Stimulated activated CD4-positive, alpha-beta T cell treated with anti-CD3 and anti-CD28 coated beads, Interleukin-12 subunit alpha, Interleukin-12 subunit beta, amount 100 ng/mL, for 24 hours (primary cell): ENCODE measurements around the gene SLC36A3.
"Not testable (repeated sequence)": the region's sequence is repeated elsewhere in the genome, so short reads cannot be mapped to it uniquely, and the experiment has no call there.

Source experiments
- DNase-seq, 2 experiments: peaks; one replicate each; pipeline ENCODE4 v3.0.0-alpha.2; 2020; ENCODE audit warnings: low read depth in 2 of 2

The SLC36A3 gene

DNA sequence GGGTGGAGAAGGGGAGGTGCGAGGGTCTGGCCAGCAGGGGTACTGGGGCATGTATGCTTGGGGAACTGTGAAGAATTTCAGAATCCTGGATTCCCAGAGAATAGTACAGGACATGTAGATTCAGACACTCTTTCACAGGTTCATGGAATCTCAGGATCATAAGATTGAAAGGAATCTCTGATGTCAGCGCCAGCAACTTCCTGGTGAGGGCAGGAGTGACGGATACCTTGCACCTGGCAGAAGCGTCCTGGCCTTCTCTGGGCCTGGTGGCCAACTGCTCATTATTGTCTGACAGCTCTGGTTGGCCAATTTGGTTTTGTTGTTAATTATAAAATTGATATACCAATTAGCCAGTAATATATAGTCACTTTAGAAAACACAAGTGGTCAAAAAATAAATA, 43.6 kb downstream of the SLC36A3 start:
- no peak for DNase-seq

DNA sequence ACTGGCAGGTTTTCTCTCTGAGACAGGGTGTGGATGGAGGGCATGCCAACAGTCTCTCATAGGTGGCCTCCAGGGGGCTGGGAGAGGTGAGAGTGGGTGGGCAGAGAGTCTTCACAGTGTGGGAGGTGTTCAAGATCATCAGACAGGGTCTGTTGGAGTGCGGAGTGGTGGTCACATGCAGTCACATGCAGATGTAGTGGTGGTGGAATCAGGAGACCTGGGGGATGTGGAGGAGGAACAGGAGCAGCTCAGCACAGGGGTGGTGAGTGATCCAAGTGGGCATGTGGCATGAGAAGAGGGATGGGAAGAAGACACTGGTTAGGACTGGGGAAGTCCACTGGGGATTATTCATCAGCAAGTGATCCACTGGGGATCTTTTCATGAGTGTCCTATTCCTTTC, 44.8 kb downstream of the SLC36A3 start:
- DNase-seq, result no peak

DNA sequence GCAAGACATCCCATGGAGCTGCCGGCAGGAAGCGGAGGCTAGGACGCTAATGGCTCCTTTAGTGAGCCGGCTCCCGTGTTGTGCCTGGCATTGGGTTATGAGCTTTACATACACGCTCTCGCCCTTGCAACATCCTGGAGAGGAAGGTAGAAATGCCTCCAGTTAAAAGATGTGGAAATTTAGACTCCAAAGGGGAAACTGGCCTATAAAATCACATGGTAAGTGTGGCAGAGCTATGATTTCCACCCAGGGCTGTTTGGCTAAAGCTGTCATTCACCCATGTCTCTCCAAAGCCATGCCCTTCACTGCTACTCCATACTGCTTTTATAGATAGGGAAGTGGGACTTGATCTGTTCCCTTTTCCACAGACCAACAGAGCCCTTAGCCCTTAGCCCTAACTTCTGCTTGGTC, 45.4 kb downstream of the SLC36A3 start:
- DNase-seq, result no peak

DNA sequence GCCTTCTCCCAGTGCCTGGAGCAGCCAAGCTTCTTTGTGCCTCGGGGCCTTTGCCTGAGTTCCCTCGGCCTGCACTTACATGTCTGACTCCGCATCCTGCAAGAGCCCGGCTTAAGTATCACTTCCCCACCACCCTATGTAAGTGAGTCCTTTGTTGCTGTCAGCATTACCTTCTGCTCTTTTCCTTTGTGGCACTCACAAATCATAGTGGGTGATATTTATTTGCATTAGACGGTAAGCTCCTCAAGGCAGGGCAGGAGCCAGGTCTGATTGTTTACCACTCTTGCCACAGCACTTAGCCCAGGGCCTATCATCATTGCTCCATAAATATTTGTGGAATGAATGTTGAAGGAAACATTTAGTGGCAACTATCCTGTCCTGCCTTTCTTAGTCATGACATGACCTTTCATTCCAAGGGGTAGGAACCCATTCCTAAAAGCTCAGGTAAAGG, 45.8 kb downstream of the SLC36A3 start:
- no peak for DNase-seq

DNA sequence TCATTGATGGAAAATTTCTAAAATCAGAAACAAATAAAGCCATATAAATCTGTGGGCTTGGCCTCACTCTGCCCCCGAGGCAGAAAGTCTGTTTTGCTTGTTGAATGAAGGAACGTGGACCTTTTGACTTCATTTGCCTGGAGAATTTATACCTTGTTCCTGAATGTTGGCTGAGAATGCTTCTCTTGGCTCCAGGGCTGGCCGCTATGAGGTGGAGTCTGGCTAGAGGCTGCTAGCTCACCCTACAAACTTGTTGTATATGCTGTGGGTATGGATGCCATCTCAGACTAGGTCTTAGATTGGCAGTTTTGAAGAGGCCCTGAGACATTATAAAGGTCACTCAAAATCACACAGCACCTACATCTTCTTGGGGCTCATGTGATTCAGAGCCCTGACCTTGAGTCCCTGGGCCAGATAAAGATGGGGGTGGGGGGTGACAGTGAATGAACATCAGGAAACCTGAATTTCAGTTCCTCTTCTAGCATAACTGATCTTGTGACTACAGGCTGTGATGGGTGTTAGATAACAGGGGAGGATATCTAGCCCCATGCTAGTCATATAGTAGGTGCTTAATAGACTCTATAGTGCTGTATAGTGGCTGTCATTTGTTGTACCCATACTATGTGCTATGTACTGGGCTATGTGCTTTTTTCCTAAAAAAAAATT, 47.8 kb downstream of the SLC36A3 start:
- DNase-seq, result no peak

DNA sequence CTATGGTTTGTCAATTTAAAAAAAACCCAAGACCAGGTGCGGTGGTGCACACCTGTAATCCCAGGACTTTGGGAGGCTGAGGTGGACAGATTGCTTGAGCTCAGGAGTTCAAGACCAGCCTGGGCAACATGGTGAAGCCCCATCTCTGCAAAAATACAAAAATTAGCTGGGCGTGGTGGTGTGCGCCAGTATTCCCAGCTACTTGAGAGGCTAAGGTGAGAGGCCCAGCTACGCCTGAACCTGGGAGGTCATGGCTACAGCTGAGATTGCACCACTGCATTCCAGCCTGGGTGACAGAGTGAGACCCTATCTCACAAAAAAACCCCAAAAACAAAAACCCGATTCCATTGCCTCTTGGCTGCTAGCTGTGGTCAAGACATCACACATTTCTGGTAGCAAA, 48.6 kb downstream of the SLC36A3 start:
- not testable (repeated sequence) for DNase-seq

DNA sequence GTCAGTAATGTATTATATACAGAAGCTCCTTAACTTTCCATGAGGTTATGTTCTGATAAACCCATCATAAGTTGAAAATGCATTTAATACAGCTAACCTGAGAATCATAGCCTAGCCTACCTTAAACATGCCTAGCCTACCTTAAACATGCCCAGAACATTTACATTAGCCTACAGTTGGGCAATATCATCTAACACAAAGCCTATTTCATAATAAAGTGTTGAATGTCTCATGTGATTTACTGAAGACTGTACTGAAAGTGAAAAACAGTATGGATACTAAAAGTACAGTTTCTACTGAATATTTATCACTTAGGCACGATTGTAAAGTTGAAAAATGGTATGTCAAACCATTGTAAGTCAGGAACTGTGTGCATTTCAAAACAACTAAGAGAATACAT, 49.0 kb downstream of the SLC36A3 start:
- DNase-seq, result no peak

DNA sequence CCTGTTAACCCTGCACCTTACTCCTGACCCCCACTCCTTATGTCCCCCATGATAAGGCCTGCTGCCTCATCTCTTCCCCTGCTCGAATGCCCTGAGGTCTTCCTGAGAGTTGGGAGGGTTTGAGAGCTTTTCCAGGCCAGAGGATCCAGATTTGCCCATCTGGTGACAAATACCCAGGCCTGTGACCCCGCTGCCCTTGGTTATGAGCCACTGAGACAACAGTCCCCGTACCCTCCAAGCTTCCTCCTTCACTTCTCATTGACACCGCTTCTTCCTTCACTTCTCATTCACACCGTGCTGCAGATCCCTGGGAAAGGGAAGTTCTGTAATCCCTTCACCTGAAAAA, 50.0 kb downstream of the SLC36A3 start:
- no peak for DNase-seq

DNA sequence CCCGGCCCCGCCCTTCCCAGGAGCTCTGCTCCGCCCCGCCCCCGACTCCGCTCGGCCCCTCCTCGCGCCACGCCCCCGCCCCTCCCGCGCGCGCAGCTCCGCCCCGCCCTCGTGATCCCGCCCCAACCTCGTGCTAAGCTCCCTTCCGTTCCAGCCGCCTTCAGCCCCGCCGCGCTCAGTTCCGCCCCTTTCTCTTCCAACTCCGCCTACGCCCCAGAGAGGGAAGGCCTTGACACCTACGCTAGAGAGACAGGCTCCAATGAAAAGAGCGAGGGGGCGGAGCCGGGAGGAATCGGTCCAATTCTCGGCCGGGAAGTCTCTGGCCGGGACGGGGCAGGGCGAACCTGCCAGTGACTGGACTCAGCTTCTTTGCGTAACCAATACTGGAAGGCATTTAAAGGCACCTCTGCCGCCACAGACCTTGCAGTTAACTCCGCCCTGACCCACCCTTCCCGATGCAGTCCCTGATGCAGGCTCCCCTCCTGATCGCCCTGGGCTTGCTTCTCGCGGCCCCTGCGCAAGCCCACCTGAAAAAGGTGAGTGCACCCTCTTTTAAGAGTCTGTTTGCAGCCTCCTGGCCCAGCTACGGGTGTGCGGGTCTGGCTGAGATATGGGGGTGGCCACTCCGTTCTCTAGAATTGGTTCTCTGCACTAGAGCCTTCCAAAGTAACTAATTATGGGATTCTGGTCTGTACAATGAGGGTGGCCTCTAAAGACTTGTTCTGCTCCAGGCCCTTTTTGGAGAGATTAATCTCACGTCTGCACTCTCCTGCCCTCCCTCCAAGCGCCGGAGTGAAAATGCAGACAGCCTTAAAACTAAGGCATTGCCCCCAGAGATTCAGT, 50.6 kb downstream of the SLC36A3 start, which contains the start of gene GM2A:
Gene GM2A (plus strand): TSS at position 424 of the 843 bp plus-strand sequence. CDS start 32 bp downstream, at position 456.
- DNase-seq, result peak; percentile 97 to 99

DNA sequence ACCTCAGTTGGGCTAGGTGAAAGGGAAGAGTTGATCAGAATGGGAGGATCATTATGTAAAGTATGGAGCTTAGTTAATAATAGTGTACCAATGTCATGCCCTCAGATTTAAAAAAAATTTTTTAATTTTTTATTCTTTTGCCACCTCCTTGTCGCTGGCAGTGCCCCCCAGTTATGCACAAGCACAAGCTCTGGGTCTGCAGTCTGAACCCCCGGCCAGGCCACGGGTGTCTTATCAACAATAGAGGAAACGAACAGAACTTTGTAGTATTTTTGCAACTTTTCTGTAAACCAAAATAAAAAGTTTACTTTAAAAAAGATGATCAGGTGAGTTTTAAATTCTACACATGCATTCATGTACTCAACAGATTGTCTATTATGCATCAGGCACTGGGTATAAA, 51.9 kb downstream of the SLC36A3 start:
- DNase-seq, result no peak

DNA sequence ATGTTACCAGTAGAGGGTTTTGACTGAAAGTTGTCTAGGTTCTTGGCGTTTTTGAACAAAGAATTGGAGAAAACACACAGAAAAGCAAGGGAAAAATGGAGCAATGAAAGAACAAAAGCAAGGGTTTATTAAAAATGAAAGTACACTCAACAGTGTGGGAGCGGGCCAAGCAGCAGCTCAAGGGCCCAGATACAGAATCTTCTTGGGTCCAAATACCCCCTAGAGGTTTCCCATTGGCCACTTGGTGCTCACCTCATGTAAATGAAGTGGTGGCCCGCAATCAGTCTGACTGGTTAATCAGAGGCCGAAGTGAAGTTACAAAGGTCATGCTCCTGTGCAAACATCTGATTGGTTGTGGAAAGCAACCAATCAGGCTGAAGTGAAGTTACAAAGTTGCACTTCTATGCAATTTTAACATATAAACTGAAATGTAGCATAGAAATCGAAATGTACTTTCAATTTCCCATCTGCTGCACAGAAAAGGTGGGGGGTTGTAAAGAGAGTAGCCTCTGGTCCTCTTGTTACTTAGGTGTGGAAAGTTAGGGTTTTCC, 52.5 kb downstream of the SLC36A3 start:
- no peak for DNase-seq

DNA sequence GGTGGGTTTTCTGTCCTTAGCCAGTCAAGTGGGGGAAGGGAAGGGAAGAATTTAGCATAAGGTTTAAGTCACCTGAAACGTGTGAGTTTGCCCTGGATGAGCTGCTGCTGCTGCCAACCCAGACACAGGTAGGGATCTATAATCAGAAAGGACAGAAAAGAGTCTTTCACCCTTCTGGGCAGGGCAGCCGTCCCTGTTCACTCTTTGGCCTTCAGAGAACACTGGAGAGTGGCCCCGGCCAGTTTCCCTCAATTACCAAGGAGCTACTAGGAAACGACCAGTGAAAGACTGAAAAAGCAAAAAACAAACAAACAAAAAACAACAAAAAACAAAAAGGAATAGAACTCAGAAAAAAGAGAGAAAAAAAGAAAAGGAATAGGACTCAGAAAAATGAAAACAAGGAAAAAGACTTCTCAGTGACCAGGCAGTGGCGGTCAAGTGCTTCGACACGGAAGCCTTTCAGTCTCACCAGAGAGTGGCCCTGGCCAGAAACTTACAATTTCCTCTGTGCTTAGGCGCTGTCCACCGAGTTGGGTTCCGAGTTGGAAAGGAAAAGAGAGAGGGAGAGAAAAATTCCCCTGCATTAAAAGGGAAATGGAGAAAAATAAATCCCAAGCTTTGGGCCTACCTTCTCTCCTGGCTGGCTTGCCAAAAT, 53.1 kb downstream of the SLC36A3 start:
- DNase-seq, result no peak

DNA sequence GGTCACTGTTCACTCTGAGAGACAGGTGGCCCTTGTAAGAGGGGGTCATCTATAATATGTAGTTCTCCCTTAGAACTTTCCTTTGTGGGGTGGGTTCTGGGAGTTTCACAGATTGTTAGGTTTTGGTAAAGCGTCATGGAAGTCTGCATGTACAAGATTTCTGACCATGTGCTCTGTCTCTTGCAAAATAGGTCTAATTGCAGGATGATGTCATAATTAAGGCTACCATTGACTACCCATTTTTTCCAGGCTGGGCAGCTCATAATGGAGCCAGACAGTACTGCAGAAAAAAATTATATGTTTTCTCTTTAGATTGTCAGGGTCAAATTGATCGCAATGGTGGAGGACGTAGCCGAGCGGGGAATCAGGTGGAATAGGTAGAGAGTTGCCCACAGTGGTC, 54.3 kb downstream of the SLC36A3 start:
- no peak for DNase-seq

DNA sequence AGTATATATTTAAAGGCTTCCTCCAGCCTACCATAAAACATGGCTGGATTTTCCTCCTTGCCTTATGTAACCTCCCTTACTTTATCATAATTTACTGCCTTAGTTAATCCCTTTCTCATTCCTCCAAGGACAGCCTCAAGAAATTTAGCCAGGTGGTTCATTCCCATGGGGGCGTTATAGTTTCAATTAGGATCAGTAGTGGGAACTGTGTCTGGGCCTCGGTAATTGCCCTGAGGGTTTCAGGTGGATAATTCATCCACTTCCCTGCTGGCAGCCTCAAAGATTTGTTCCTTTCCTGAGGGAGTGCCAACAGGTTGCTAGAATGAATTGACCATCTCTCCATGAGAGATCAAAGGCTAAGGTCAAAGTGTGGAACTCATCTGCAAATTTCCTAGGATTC, 54.9 kb downstream of the SLC36A3 start:
- no peak for DNase-seq

DNA sequence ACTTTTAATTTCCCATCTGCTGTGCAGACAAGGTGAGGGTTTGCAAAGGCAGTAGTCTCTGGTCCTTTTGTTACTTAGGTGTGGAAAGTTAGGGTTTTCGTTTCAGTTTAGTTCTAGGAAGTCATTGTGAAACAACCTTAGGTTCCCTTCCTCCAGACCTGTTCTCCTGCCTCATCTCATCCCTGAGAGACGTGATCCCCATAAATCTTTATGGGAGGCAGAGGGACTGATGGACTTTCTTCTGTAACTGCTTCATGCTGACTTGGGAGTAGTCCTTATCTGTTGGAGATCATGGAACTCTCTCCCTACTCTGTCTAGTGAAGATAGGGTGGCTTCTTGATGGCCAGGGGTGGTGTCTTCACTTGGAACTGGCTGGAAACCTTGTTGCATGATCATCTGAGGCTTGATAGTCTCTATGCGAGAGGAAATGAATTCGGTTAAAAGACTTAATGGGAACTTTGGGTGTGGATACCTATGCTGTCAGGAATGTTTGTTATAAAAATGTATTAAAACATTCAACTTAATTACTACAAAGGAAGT, 57.8 kb downstream of the SLC36A3 start:
- no peak for DNase-seq

DNA sequence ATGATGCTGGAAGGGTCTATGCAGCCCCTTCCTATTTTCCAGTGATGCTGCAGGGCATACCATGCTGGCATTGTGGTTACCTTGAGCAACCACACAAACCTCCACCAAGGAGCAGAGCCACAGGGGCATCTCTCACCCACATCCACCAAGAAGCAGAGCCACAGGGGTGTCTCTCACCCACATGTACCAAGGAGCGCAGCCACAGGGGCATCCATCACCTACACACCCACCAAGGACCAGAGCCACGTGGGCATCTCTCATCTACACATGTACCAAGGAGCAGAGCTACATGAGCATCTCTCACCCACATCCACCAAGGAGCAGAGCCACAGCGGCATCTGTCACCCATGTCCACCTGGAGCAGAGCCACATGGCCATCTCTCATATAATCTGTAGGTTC, 59.4 kb downstream of the SLC36A3 start:
- no peak for DNase-seq

DNA sequence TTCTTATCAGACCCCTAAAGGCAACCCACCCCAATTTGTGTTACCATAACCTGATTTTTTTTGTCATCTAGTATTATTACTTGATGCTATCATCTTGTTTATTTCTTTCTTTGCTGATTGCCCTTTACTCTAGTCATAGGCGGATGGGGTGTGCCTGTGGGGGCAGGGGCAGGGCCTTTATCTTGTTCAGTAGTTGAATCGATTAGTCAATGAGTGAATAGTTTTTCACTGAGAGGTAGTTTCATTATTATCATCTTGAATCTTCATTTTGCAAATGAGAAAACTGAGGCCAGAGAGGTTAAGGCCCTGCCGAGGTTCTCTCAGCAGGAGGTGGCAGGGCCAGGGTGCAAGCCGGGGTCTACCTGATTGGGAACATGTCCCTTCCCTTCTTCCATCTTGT, 60.0 kb downstream of the SLC36A3 start:
- no peak for DNase-seq

DNA sequence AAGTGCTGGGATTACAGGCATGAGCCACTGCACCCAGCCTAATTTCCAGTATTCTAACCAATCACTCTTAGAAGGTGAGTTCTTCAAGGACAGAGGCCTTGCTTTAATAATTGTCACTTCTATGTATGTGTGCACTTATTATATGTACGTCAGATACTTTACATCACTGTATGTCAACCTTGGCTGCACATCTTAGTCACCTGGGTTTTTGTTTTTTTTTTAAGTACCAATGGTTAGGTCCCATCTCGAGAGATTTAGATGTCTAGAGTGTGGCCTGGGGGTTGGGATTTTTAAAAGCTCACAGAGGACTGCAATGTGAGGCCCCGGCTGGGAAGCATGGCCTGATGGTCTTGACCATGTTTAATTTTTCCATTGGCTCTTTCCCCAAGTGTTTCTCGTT, 60.4 kb downstream of the SLC36A3 start:
- DNase-seq, result no peak

DNA sequence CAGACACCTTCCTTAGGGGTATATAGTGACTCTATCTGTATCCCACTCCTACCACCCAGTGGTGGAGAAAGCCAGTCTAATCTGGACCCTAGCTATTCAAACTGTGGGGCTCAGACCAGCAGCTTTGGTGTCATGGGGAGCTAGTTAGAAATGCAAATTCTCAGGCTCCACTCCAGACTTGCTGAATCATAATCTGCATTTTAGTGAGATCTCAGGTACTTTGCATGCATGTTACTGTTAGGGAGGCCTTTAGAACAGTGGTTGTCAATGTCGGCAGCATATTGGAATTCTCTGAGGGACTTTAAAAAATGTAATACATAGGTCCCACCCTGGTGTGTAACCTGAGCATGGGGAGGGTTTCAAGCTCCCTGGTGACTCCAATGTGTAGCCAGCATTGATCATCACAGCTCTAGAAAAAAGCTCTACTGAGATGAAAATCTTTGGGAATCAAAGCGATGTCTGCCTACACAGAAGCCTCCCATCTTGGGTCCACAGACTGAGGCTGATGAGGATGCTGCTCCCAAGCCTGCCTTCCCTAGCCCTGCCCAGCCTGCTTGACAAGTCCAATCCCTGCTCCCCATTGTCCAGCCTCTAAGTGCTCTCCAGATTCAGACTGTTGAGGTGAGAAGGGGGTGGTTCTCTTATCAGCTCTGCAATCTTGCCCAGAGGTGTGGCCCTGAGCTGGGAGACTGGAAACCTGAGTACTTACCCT, 62.5 kb downstream of the SLC36A3 start:
- no peak for DNase-seq

DNA sequence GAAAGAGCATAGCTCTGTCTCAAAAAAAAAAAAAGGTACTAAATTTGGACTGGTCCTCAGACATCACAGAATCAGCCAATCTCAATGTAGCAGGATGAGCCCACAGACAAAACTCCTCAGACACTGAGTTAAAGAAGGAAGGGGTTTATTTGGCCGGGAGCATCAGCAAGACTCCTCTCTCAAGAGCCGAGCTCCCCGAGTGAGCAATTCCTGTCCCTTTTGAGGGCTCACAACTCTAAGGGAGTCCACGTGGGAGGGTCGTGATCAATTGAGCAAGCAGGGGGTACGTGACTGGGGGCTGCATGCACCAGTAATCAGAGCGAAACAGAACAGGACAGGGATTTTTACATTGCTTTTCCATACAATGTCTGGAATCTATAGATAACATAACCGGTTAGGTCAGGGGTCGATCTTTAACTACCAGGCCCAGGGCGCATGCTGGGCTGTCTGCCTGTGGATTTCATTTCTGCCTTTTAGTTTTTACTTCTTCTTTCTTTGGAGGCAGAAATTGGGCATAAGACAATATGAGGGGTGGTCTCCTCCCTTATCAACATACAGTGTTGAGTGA, 63.2 kb downstream of the SLC36A3 start:
- not testable (repeated sequence) for DNase-seq

DNA sequence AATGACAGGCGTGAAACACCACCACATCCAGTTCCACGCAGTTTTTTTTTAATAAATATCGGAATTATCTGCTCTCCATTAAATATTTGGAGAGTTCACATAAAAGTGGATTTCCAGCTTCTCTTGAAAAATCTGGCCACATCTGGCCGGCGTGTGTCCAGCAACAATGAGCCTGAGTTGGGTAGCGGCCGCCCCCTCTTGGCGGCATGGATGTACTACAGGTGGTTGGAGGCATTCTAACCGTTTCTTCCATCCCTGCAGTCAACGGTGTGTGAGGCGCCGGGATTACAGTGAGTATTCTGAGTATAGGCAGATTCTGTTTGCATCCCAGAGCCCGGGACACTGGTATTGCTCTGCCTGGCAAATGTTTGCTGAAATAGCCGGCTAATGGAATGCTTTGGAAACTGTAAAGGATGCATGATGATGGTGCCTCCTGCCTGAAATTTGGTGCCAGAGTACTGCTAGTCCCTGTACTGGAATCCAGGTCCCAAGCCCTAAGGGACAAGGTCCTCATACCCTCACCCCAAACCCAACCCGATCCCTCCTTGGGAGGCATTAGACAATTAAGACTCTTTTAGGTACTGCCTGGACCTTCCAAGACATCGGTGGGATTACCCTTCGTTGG, 64.2 kb downstream of the SLC36A3 start:
- peak in 1 of 2 experiments; percentile 63 for DNase-seq
